Sigmoid colon (tissue), 4 donors: ENCODE measurements around the gene BORCS6.

Experiments
- CTCF ChIP-seq, 4 experiments: fragments of 450-650 bp in 3 of 4; fragments of 200-600 bp in 1 of 4; IDR thresholded peaks; one replicate each; pipeline ENCODE4 v1.5.1; 2016 to 2019; ENCODE audit warnings: antibody characterized with exemption in 4 of 4, mild to moderate bottlenecking in 3 of 4, moderate library complexity in 2 of 4
- EP300 ChIP-seq, 4 donors: sonication (generic); formaldehyde crosslinking; IDR thresholded peaks; one replicate each; pipeline ENCODE4 v1.6.1; 2017; ENCODE audit warnings: antibody characterized with exemption in 4 of 4
- POLR2A ChIP-seq, 2 donors: fragments of 450-650 bp; IDR thresholded peaks; one replicate each; pipeline ENCODE4 v1.6.1; 2016; ENCODE audit warnings: antibody characterized with exemption in 2 of 2, mild to moderate bottlenecking in 2 of 2, moderate library complexity in 2 of 2

- TF ChIP-seq POLR2A (IDR thresholded peaks at IDR 0.05) (no peak), CTCF (IDR thresholded peaks at IDR 0.05) (no peak), EP300 (IDR thresholded peaks at IDR 0.05) (no peak)
Measured at GRCh38 chr17:8148560-8148959, 41.4 kb downstream of the BORCS6 start.
